ENCODE measurements around the gene DOCK2. TPM values are rescaled to one million over a fixed set of nuclear protein-coding genes. Genes with fewer than 3 reads are reported as not detected.

DOCK2 gene
- total RNA-seq, 1 experiment from 2014 or later, result 4.6 TPM

DNA sequence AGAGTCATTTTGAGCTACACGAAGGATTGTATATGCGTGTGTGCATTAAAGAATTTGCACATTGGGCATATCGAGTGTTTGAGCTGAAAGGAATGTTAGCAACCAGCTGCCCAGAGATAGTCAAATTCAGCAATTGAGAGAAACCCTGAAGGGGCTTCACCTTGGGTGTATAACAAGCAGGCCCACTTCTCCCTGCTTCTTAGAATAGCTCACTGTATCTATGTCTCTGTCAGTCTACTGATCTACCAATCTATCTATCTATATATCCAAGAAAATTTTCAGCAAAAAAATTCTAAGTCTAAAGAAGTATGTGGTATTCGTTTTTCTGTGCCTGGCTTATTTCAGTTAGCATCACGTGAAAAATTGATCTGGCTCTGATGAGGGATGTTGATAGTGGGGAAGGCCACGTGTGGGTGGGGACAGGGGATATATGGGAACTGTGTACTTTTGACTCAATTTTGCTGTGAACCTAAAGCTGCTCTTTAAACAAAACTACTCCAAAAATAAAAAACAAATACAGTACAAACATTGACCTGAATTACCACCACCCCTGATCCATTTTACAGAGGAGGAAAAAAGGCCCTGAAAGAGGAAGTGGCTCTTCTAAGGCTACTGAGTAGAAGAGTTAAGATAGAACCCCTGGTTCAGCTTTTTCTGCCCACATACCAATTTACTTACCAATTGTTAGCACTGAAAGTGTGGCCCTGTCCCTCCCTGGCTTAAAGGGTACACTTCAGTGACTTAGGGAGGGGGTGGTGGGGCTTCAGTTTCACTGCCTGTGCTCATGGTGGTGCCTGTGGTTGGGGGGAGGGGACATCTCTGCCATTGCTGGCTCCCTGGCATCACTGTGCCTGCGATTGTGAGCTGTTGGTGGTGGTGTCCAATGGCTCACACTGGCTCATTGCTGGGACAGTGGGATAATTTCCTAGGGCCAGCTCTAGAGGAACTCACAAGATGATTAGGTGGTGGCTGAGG lies 141.8 kb downstream of the DOCK2 start:
- Mint-ChIP-seq H3K27ac (no peak overlapping the region), H3K27me3 (ENCODE audit: low read depth) (no peaks in the 10 kb centered on the region), H3K4me3 (no peak overlapping the region), H3K9me3 (no peaks in the 10 kb centered on the region), H3K4me1 (peaks cover 15% of the 10 kb centered on the region), H3K36me3 (no peaks in the 10 kb centered on the region)
- POLR2A ChIA-PET, result no interaction called here
- DNase-seq (ENCODE audit: low spot score), result no peak
- no peak for ATAC-seq
- CTCF ChIA-PET, result interaction anchor here (0.5 to 1.8 kb wide), 2 partner anchors 201 to 301 kb away, joined by 3 to 7 read pairs; partner anchors contain the start of gene INSYN2B
- TF ChIP-seq RORB (CRISPR knock-in tag; IDR thresholded peaks at IDR 0.05), result no peak
- TF ChIP-seq JUN (CRISPR knock-in tag; IDR thresholded peaks at IDR 0.05), result no peak
- TF ChIP-seq, protein P1, sequence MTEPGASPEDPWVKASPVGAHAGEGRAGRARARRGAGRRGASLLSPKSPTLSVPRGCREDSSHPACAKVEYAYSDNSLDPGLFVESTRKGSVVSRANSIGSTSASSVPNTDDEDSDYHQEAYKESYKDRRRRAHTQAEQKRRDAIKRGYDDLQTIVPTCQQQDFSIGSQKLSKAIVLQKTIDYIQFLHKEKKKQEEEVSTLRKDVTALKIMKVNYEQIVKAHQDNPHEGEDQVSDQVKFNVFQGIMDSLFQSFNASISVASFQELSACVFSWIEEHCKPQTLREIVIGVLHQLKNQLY (CRISPR knock-in tag; IDR thresholded peaks at IDR 0.05), result no peak
- no peak for TF ChIP-seq SMAD3 (CRISPR knock-in tag; IDR thresholded peaks at IDR 0.05; ENCODE audit: borderline replicate concordance)
- TF ChIP-seq ZNF317 (CRISPR knock-in tag; IDR thresholded peaks at IDR 0.05; ENCODE audit: borderline replicate concordance, low read depth), result no peak

DNA sequence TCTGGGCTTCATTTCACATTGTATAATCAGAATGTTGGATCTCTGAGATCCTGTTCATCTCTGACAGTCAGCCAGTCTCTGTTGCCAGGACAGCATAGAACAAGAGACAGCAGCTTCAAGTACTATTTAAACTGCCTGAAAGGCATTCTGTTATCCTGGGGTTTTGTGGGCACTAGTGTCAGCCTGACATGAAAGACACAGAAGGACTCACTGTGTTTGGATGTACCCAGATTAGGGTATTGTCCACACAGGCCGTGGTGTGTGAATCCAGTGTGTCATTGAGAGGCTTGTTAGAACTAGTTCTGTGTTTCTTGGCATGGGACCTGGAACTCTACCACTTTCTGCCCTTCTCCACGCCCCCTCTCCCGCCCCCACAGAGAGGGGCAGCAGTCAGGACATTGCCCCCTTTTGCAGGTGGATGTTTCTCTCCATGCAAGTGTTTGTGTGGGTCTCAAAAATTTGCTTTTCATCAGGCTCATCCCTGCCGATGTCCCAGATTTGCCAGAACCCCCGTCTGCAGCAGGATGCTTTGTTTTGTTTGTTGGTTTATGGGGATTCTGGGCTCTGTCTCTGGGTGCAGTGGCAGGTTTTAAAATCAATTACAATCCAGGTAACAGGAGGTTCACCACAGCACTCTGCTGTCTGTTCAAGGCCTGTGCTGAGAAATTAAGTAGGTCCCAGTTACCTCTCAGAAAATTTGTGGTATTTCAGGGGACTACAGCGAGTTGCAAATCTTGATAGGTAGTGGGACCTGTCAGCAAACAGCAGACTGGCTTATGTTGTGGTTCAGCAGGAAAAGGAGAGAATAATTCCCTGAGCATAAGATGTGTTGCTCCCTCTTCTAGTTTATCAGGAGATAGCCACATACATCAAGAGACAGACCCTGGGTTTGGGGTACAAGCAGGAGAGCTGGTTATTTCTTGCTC lies 144.6 kb downstream of the DOCK2 start:
- TF ChIP-seq NR2C2 (CRISPR knock-in tag; IDR thresholded peaks at IDR 0.05) (no peak), CREB1 (CRISPR knock-in tag; IDR thresholded peaks at IDR 0.05) (no peak), TCF7 (CRISPR knock-in tag; IDR thresholded peaks at IDR 0.05; ENCODE audit: low read depth) (no peak), SMAD3 (CRISPR knock-in tag; IDR thresholded peaks at IDR 0.05; ENCODE audit: borderline replicate concordance) (no peak), FOXP1 (CRISPR knock-in tag; IDR thresholded peaks at IDR 0.05; ENCODE audit: borderline replicate concordance) (no peak), GTF2I (CRISPR knock-in tag; conservative IDR thresholded peaks at IDR 0.05) (no peak), ZNF671 (CRISPR knock-in tag; IDR thresholded peaks at IDR 0.05) (no peak), ELF4 (CRISPR knock-in tag; IDR thresholded peaks at IDR 0.05; ENCODE audit: low read depth) (no peak), ZNF317 (CRISPR knock-in tag; IDR thresholded peaks at IDR 0.05; ENCODE audit: borderline replicate concordance, low read depth) (no peak), TEAD1 (CRISPR knock-in tag; IDR thresholded peaks at IDR 0.05) (no peak)
- TF ChIP-seq, protein P2, sequence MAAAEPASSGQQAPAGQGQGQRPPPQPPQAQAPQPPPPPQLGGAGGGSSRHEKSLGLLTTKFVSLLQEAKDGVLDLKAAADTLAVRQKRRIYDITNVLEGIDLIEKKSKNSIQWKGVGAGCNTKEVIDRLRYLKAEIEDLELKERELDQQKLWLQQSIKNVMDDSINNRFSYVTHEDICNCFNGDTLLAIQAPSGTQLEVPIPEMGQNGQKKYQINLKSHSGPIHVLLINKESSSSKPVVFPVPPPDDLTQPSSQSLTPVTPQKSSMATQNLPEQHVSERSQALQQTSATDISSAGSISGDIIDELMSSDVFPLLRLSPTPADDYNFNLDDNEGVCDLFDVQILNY (CRISPR knock-in tag; IDR thresholded peaks at IDR 0.05), result no peak
- TF ChIP-seq, protein P3, sequence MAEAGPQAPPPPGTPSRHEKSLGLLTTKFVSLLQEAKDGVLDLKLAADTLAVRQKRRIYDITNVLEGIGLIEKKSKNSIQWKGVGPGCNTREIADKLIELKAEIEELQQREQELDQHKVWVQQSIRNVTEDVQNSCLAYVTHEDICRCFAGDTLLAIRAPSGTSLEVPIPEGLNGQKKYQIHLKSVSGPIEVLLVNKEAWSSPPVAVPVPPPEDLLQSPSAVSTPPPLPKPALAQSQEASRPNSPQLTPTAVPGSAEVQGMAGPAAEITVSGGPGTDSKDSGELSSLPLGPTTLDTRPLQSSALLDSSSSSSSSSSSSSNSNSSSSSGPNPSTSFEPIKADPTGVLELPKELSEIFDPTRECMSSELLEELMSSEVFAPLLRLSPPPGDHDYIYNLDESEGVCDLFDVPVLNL (CRISPR knock-in tag; IDR thresholded peaks at IDR 0.05; ENCODE audit: borderline replicate concordance, low read depth), result no peak
- TF ChIP-seq, protein P4, sequence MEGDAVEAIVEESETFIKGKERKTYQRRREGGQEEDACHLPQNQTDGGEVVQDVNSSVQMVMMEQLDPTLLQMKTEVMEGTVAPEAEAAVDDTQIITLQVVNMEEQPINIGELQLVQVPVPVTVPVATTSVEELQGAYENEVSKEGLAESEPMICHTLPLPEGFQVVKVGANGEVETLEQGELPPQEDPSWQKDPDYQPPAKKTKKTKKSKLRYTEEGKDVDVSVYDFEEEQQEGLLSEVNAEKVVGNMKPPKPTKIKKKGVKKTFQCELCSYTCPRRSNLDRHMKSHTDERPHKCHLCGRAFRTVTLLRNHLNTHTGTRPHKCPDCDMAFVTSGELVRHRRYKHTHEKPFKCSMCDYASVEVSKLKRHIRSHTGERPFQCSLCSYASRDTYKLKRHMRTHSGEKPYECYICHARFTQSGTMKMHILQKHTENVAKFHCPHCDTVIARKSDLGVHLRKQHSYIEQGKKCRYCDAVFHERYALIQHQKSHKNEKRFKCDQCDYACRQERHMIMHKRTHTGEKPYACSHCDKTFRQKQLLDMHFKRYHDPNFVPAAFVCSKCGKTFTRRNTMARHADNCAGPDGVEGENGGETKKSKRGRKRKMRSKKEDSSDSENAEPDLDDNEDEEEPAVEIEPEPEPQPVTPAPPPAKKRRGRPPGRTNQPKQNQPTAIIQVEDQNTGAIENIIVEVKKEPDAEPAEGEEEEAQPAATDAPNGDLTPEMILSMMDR (IDR thresholded peaks at IDR 0.05), result no peak
- TF ChIP-seq, protein P5, sequence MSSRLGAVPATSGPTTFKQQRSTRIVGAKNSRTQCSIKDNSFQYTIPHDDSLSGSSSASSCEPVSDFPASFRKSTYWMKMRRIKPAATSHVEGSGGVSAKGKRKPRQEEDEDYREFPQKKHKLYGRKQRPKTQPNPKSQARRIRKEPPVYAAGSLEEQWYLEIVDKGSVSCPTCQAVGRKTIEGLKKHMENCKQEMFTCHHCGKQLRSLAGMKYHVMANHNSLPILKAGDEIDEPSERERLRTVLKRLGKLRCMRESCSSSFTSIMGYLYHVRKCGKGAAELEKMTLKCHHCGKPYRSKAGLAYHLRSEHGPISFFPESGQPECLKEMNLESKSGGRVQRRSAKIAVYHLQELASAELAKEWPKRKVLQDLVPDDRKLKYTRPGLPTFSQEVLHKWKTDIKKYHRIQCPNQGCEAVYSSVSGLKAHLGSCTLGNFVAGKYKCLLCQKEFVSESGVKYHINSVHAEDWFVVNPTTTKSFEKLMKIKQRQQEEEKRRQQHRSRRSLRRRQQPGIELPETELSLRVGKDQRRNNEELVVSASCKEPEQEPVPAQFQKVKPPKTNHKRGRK (CRISPR knock-in tag; IDR thresholded peaks at IDR 0.05; ENCODE audit: borderline replicate concordance), result no peak
- TF ChIP-seq, protein P6, sequence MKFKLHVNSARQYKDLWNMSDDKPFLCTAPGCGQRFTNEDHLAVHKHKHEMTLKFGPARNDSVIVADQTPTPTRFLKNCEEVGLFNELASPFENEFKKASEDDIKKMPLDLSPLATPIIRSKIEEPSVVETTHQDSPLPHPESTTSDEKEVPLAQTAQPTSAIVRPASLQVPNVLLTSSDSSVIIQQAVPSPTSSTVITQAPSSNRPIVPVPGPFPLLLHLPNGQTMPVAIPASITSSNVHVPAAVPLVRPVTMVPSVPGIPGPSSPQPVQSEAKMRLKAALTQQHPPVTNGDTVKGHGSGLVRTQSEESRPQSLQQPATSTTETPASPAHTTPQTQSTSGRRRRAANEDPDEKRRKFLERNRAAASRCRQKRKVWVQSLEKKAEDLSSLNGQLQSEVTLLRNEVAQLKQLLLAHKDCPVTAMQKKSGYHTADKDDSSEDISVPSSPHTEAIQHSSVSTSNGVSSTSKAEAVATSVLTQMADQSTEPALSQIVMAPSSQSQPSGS (CRISPR knock-in tag; IDR thresholded peaks at IDR 0.05; ENCODE audit: borderline replicate concordance, low read depth), result no peak
- TF ChIP-seq, protein P7, sequence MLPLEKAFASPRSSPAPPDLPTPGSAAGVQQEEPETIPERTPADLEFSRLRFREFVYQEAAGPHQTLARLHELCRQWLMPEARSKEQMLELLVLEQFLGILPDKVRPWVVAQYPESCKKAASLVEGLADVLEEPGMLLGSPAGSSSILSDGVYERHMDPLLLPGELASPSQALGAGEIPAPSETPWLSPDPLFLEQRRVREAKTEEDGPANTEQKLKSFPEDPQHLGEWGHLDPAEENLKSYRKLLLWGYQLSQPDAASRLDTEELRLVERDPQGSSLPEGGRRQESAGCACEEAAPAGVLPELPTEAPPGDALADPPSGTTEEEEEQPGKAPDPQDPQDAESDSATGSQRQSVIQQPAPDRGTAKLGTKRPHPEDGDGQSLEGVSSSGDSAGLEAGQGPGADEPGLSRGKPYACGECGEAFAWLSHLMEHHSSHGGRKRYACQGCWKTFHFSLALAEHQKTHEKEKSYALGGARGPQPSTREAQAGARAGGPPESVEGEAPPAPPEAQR (CRISPR knock-in tag; IDR thresholded peaks at IDR 0.05), result no peak
- ChIA-PET POLR2A (interaction anchor here (0.7 kb wide), 1 partner anchor 59 kb away, joined by 3 read pairs; no protein-coding TSS in a partner anchor), CTCF (no interaction called here)
- DNase-seq (ENCODE audit: low spot score), result no peak
- Mint-ChIP-seq H3K4me3 (no peak overlapping the region), H3K9me3 (no peaks in the 10 kb centered on the region), H3K36me3 (no peaks in the 10 kb centered on the region), H3K27me3 (ENCODE audit: low read depth) (no peaks in the 10 kb centered on the region), H3K27ac (no peak overlapping the region), H3K4me1 (peaks cover 13% of the 10 kb centered on the region)
- ATAC-seq, result no peak

Measured in WTC11 (cell line).